OCI-LY7 (cell line): ENCODE measurements around the gene VPS13D.

ENCODE experiments used
- CTCF ChIP-seq: fragments of 200-600 bp; sonication (generic); conservative IDR thresholded peaks from 2 replicates; pipeline ENCODE4 v1.5.1; 2014; ENCODE audit warnings: mild to moderate bottlenecking, antibody characterized with exemption, low read length, moderate library complexity, mixed read lengths
- EZH2phosphoT487 ChIP-seq: fragments of 200-600 bp; sonication (generic); IDR thresholded peaks from 2 replicates; pipeline ENCODE4 v1.6.1; 2018; ENCODE audit warnings: low read depth, borderline replicate concordance, mild to moderate bottlenecking, mixed run types, antibody characterized with exemption, low read length, moderate library complexity, mixed read lengths

DNA sequence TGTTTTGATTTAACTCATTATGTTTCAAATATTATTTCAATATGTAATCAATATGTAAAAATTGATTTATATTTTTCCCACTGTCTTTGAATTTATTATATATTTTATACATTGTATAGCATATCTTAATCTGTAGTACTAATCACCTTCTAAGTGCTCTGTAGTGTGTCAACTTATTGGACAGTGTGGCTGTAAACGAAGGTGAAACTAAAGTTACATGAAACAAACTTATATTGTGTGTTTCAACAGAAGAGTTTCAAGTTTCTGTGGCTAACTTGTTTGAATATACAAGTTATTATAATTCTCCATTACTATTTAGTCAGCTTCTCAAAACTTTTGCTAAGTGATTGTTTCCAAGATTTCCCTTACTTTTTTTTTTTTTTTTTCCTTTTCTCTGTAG lies 212.4 kb downstream of the VPS13D start:
- TF ChIP-seq CTCF = no peak
- no peak for TF ChIP-seq EZH2phosphoT487
